MM.1S (cell line): ENCODE measurements around the gene MYMX.

Experiments
- EZH2phosphoT487 ChIP-seq: fragments of 300-600 bp; sonication (generic); IDR thresholded peaks from 2 replicates; pipeline ENCODE4 v1.6.1; 2018; ENCODE audit warnings: antibody characterized with exemption, low read length
- TF ChIP-seq, protein P1 (sequence below): fragments of 300-600 bp; sonication (generic); IDR thresholded peaks from 2 replicates; pipeline ENCODE4 v1.5.1; 2016; ENCODE audit warnings: antibody characterized with exemption, low read length, mixed read lengths

DNA sequence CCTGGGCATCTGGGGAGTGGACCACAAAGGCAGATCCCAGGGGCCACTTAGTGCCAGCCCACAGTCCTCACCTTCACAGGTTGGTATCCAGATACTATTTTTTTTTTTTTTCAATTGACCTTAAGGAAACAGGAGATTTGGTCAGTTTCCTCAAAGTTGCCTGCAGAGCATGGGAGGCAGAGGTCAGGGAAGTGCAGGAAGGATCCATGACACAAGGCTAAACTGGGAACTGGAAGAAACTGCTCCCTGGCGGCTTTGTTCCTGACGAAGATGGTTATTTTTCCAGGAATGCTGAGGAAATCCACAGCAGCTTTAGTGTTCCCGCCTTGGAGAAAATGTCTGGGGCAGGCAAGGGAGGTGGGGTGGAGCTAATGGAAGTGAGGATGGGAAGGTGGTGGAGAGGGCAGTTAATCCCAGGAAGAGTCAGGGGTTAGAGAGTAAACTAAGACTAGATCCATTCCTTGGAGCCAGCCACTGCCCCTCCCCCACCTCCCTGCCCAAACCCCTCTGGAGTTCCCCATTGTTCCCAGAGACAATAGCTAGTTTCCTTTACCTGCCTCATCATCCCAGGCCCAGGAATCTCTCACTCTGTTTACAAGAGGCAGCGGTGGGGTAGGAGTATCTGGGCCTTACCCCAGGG, 14.3 kb upstream of the MYMX start:
- no peak for TF ChIP-seq EZH2phosphoT487
- TF ChIP-seq, protein P1, sequence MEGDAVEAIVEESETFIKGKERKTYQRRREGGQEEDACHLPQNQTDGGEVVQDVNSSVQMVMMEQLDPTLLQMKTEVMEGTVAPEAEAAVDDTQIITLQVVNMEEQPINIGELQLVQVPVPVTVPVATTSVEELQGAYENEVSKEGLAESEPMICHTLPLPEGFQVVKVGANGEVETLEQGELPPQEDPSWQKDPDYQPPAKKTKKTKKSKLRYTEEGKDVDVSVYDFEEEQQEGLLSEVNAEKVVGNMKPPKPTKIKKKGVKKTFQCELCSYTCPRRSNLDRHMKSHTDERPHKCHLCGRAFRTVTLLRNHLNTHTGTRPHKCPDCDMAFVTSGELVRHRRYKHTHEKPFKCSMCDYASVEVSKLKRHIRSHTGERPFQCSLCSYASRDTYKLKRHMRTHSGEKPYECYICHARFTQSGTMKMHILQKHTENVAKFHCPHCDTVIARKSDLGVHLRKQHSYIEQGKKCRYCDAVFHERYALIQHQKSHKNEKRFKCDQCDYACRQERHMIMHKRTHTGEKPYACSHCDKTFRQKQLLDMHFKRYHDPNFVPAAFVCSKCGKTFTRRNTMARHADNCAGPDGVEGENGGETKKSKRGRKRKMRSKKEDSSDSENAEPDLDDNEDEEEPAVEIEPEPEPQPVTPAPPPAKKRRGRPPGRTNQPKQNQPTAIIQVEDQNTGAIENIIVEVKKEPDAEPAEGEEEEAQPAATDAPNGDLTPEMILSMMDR, result no peak
